NCI-H82 treated with DMSO at 0.1 percent for 48 hours (cell line): ENCODE results near the gene RGS16.
A peak's percentile ranks its signal among the peaks of the same experiment; 100 is the strongest.
"Not testable (repeated sequence)": the region's sequence is repeated elsewhere in the genome, so short reads cannot be mapped to it uniquely, and the experiment has no call there.

Source experiments
- DNase-seq: peaks from one replicate; lab custom pipeline; 2025; ENCODE audit not compliant: unreplicated experiment; lab: John Stamatoyannopoulos, UW

Gene RGS16, protein sequence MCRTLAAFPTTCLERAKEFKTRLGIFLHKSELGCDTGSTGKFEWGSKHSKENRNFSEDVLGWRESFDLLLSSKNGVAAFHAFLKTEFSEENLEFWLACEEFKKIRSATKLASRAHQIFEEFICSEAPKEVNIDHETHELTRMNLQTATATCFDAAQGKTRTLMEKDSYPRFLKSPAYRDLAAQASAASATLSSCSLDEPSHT

DNA sequence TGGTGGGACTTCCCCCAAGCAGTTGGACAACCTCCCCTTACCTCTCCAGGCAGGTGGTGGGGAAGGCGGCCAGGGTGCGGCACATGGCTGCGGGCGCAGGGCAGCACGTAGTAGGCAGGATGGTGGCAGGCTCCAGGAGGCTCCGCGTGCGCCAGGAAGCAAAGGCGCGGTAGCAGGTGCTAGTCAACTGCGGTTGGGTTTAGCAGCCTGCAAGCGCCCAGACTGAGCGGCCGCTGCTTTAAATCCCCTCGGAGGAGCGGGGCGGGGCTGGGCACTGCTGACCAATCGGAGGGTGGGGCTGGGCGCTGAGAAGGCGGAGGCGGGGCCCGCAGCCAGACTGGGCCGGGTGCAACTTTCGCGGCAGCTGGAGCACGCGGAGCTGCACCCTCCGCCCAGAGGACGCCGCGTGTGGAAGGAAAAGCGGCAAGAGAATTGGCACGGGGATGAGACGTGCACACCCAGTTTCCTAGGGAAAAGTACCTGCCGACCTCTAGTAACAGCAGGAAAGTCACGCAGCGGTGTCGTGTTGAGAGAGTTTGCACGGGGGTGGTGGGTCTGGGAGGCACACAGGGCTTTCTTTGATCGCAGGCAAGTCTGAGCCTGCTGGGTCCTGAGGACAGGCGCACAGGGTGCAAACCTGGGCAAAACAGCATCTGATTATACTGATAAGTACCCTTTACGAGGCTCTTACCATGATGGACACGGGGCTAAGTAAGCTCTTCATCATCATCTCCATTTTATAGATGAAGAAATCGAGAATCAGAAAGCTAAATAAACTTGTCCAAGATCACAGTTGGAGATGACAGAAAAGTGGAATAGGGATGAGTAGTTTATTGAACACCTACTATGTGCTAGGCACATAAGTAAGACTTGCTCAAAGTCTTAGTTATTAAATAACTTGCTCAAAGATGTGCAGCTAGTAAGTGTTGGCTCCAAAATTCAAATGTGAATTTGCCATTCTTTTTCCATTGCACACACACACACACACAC lies at the start of gene RGS16:
Gene RGS16 (minus strand): TSS at position 215 of the 990 bp plus-strand sequence. CDS start 130 bp downstream, at position 85.
- peak; percentile 92 for DNase-seq

DNA sequence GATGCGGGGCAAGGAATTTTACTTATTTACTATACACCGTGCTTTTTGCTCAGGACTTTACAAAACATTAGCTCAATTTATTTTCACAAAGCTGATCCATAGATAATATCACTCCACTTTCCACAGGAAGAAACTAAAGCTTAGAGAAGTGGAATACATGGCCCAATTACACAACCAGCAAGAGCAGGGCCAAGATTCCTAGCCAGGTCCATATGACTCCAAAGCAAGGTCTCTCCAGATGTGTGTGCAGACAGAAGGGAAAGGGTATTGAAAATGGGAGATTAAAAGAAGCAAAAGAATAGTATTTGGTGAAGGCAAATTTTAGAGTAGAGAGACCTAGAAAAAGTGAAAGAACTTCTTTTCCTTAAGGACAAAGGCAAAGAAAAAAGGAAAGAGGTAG lies 49.8 kb upstream of the RGS16 start:
- DNase-seq = no peak

GRCh38 chr1:182652933-182653332 lies 48.7 kb upstream of the RGS16 start:
- no peak for DNase-seq

DNA sequence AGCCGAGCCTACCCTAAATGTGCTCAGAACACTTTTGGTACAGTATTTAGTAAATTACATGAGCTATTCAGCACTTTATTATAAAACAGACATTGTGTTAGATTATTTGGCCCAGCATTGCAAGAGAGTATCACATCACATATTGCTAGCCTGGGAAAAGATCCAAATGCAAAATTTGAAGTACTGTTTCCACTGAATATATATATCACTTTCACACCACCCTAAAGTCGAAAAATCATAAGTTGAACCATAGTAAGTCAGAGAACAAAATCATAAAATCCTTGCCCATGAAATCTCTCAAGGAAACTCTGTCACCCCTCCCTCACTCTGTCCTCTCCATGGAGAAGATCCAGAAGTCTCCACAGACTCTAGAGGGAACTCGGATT lies 47.1 kb upstream of the RGS16 start:
- DNase-seq = no peak

DNA sequence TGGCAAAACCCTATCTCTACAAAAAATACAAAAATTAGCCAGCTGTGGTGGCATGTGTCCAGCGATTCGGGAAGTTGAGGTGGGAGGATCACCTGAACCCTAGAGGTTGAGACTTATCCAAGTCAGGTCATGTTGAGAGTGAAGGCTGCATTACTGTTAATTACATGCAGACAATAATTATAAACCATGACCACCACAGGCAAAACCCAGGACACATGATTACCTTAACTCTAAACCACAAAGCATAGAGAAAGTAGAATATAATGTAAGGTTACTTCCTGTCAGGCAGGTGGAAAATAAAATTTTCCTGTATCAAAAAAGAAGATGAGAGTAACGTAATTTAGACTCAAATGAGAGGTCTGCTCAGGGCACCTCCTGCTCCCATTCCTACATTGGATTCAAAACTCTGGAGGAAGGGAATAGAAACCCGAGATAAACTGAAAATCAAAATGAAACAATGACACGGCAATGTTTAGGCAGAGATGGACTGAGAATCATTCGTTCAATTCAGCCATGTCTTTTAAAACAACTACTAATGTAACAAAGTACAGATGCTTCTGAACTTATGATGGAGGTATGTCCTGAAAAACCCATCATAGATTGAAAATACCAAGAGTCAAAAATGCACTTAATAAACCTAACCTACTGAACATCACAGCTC lies 46.6 kb upstream of the RGS16 start:
- no peak for DNase-seq

DNA sequence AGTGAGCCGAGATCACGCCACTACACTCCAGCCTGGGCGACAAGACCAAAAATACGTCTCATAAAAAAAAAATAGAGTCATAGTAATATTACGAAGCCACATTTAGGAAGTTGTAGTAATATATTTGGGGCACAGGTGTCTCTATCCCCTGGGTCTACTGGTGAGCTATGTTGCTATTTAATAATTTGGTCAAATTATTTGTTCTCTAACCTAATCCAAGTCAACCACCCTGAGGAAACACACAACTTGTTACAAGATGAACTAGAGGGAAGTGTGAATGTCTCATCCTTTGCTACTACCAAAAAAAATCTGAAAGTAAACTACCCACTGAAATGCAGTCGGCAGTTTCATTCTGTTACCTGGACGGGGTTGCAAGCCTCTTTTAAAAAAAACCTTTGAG lies 44.9 kb upstream of the RGS16 start:
- DNase-seq = no peak

DNA sequence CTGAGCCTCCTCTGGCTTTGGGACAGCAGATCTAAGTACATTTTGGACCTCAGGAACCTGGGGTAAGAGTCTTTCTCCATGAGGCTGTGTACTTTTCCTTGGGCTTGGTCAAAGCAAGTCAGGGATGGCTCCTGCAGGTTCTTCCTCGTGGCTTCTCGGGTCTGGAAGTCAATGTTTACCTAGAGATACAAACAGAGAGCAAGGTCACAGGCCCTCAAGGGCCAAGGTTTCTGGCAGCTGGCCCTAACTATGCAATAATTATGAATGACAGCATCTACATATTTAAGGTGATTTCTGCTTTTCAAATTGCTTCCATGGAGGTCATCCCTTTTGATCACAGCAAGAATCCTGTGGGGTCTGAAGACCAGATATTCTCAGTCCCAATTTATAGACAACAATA lies 42.5 kb upstream of the RGS16 start:
- DNase-seq = no peak

DNA sequence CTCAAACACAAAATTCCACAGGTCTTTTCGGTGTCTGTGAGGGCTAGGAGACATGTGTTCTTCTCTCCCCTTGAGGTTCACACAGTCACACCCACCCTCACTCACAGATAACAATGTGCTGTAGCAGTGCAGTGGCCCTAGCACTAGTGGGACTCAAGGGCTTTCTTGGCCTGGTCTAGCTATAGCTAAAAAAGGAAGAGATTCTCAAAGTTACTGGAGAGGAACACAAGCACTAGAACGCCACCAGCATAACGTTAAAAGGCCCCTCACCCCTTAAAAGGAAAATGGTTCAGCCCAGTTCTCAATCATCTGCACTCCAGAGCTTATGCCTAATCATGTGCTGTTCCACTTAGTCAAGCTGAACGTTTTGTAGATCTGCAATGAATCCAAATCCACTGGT lies 40.7 kb upstream of the RGS16 start:
- no peak for DNase-seq

DNA sequence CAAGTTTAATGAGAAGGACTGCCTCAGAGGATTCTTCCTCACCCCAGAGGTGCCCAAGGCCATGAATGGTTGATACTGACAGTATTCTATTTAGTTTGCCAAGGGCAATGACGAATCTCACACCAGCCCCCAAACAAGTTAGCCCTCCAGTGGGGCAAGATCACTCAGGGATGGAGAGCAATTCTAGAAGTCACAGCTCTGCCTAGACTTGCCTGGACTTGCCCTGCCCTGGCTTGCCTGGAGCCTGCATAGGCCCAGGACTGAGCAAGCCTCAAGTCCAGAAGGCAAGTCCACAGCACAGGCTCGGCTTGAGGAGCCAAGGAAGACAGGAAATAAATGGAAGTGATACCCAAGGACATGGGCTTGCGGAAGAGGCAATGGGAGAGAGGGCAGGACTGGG lies 39.5 kb upstream of the RGS16 start:
- DNase-seq = no peak

- no peak for DNase-seq
Measured at GRCh38 chr1:182642461-182642860, 38.3 kb upstream of the RGS16 start.

DNA sequence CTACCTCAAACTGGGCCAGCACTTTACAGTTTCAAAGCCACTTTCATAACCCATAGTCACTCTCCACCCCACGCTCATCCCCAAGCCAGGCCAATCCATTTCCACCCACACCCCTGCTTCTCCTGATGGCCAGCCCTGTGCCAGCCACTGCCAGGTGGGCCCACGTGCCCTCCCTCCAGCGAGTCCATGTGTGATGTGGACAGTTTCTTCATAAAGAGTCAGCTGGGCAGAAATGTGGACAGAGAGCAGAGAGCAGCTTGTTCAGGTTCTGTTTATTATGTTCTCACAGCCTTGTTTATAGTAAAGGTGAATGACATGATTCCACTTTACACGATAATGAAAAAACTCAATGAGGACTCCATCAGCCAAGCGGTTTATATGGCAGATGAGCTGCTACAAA lies 37.4 kb upstream of the RGS16 start:
- no peak for DNase-seq

- no peak for DNase-seq
Measured at GRCh38 chr1:182639330-182639729, 35.1 kb upstream of the RGS16 start.

GRCh38 chr1:182637769-182638168 lies 33.6 kb upstream of the RGS16 start:
- DNase-seq = no peak

GRCh38 chr1:182635871-182636270 lies 31.7 kb upstream of the RGS16 start:
- peak; percentile 52 for DNase-seq

GRCh38 chr1:182634306-182635072 lies 30.3 kb upstream of the RGS16 start:
- peak; percentile 83 for DNase-seq

DNA sequence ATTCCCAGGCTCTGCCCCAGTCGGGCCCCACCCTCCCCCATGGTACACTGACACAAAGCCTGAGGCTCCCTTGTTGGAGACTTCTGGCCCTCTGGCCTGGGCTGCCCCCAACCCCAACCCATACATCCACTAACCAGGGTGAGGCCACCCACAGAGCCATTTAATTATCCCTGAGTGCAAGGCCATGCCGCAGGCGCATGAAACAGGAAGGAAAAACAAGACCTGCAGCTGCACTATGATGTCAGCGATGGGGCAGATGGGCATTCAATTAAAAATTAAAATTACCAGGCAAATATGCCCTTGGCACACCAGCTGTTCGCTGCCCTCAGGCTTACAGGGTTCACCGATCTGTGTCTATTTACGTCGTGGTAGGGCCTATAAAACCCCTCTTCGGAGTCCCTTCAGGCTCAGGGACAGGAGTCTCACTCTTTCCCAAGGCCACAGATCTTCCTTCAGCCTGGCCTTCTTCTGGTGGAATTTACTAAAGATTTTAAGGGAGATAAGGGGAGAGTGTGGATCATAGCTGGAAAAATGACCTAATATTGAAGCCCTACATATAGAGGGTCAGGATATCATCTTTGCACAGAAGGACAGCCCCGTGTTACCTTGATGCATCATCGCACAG lies 29.6 kb upstream of the RGS16 start:
- peak; percentile 54 for DNase-seq

DNA sequence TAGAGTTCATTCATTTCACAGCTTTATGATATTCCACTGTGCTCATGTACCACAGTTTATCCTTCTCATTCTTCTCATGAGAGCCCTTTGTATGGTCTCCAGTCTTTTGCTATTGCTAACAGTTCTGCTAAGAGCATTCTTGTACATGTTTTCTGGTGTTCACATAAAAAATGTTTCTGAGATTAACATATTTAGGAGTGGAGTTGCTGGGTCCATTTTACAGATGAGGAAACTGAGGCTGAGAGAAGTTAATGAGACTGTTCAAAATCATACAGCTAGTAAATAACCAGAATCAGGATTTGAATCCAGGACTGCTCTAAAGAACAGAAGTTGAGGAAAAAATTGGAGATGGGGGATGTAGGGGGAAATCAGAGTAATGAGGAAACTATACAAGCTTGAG lies 28.8 kb upstream of the RGS16 start:
- no peak for DNase-seq

DNA sequence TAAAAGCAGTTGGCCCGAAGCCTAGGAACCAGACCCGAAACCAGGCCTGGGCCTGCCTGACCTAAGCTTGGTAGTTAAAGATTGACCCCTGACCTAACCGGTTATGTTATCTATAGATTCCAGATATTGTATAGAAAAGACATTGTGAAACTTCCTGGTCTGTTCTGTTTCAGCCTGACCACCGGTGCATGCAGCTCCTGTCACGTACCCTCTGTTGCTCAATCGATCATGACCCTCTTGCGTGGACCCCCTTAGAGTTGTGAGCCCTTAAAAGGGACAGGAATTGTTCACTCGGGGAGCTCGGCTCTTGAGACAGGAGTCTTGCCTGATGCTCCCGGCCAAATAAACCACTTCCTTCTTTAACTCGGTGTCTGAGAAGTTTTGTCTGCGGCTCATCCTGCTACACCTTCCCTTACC lies 28.3 kb upstream of the RGS16 start:
- not testable (repeated sequence) for DNase-seq

DNA sequence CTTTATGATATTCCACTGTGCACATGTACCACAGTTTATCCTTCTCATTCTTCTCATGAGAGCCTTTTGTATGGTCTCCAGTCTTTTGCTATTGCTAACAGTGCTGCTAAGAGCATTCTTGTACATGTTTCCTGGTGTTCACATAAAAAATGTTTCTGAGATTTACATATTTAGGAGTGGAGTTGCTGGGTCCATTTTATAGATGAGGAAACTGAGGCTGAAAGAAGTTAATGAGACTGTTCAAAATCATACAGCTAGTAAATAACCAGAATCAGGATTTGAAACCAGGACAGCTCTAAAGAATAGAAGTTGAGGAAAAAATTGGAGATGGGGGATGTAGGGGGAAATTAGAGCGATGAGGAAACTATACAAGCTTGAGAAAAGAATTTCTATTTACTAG lies 27.8 kb upstream of the RGS16 start:
- DNase-seq = no peak

- DNase-seq = no peak
Measured at GRCh38 chr1:182631053-182631677, 27.0 kb upstream of the RGS16 start.
